CD4-positive, alpha-beta T cell (primary cell): ENCODE measurements around the gene DLL3. TPM values are rescaled to one million over a fixed set of nuclear protein-coding genes. Genes with fewer than 3 reads are reported as not detected.

Experiments used
- ATAC-seq: fragments of 200-7000 bp; cut with Tn5 transposase; one replicate; pipeline ENCODE4 v1.10.0; 2022; ENCODE audit warnings: mild to moderate bottlenecking; ENCODE audit not compliant: poor library complexity
- CTCF ChIA-PET: fragments of 350-600 bp; sonication (Branson Sonifier 250); formaldehyde crosslinking; loops from one replicate; lab custom pipeline; 2021; ENCODE audit warnings: antibody characterized with exemption, inconsistent platforms; lab: Charles Lee
- POLR2A ChIA-PET: fragments of 350-600 bp; sonication (Branson Sonifier 250); formaldehyde crosslinking; loops from one replicate; lab custom pipeline; 2021; ENCODE audit warnings: antibody characterized with exemption, inconsistent platforms; lab: Charles Lee
- DNase-seq, 14 experiments: peaks; one replicate each; pipeline ENCODE4 v3.0.0-alpha.2; 2013 to 2020; ENCODE audit warnings: mixed read lengths in 2 of 14
- H3K27ac ChIP-seq, 2 donors: one replicate each; pipeline versions ENCODE4 v1.5.1 to v1.7.0; 2013; ENCODE audit warnings: low read length in 2 of 2, low read depth in 1 of 2, mild to moderate bottlenecking in 1 of 2
- H3K27me3 ChIP-seq, 2 experiments: 1 replicate in 1 of 2; 2 replicates in 1 of 2; pipeline versions ENCODE4 v1.6.1 to v1.7.0; 2013; ENCODE audit warnings: low read length in 2 of 2, control low read depth in 1 of 2, mild to moderate bottlenecking in 1 of 2, moderate library complexity in 1 of 2; ENCODE audit not compliant: insufficient read depth in 2 of 2, control insufficient read depth in 1 of 2
- H3K36me3 ChIP-seq: one replicate; pipeline ENCODE4 v1.6.1; 2013; ENCODE audit warnings: low read length, control low read depth; ENCODE audit not compliant: insufficient read depth
- H3K4me1 ChIP-seq: one replicate; pipeline ENCODE4 v1.6.1; 2013; ENCODE audit warnings: low read length, control low read depth; ENCODE audit not compliant: insufficient read depth
- H3K4me3 ChIP-seq: one replicate; pipeline ENCODE4 v1.5.1; 2013; ENCODE audit warnings: mild to moderate bottlenecking, low read length, moderate library complexity
- H3K9me3 ChIP-seq, 2 experiments: 1 replicate in 1 of 2; 2 replicates in 1 of 2; pipeline versions ENCODE4 v1.6.1 to v1.7.0; 2013; ENCODE audit warnings: low read length in 2 of 2, mild to moderate bottlenecking in 2 of 2, control low read depth in 1 of 2, moderate library complexity in 1 of 2; ENCODE audit not compliant: control insufficient read depth in 1 of 2, insufficient read depth in 1 of 2
- H3K27ac Mint-ChIP-seq: one replicate; pipeline ENCODE4 v1.8.0; 2020; ENCODE audit warnings: mixed read lengths
- H3K27me3 Mint-ChIP-seq: one replicate; pipeline ENCODE4 v1.8.0; 2021; ENCODE audit warnings: mixed read lengths
- H3K36me3 Mint-ChIP-seq: one replicate; pipeline ENCODE4 v1.8.0; 2021; ENCODE audit warnings: low read depth, mixed read lengths
- H3K4me1 Mint-ChIP-seq: one replicate; pipeline ENCODE4 v1.8.0; 2021; ENCODE audit warnings: low read depth, mixed read lengths
- H3K4me3 Mint-ChIP-seq: one replicate; pipeline ENCODE4 v1.8.0; 2020; ENCODE audit warnings: mild to moderate bottlenecking, mixed read lengths
- H3K9me3 Mint-ChIP-seq: one replicate; pipeline ENCODE4 v1.8.0; 2020; ENCODE audit warnings: mixed read lengths
- intact Hi-C, 2 experiments: fragments of 100-400 bp; cut with DNase I in 1 of 2; cut with micrococcal nuclease in 1 of 2; formaldehyde crosslinking; loops; one replicate each; pipeline versions ENCODE4 v1.15.1 to v1.9.0; 2023 to 2025; cut with DNase I, micrococcal nuclease
- total RNA-seq, 174 experiments: library from RNA in 2 of 174; stranded (reverse) in 2 of 174; gene quantifications; one replicate each; pipeline ENCODE4 v1.2.3 and lab custom pipeline; 2021 to 2026
- TF ChIP-seq, protein P1 (sequence below): fragments of 200-600 bp; IDR thresholded peaks from one replicate; pipeline ENCODE4 v1.8.0; 2022; ENCODE audit warnings: antibody characterized with exemption, mild to moderate bottlenecking

DLL3 gene
- total RNA-seq, 2 experiments from 2014 or later = not detected

DNA sequence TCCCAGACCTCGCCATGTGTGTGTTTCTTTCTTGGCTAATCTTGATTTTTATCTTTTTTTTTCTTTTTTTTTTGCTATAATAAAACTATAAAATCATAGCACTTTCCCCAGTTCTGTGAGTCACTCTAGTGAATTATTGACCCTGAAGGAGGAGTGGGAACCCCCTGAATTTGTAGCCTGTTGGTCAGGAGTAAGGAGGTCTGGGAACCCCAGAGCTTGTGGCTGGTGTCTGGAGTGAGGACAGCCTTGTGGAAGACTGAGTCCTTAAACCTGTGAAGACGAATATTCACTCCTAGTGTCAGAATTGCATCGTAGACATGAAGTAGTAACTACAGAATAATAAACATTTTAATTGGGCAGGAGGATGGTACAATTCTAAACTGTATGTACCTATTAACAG is 26.5 kb downstream of the DLL3 start:
- DNase-seq (no peak), ATAC-seq (no peak)
- H3K27me3 ChIP-seq = no peaks in the 10 kb centered on the region
- H3K4me1 Mint-ChIP-seq = peaks cover 7% of the 10 kb centered on the region
- H3K27ac ChIP-seq = no peak overlapping the region
- peaks cover 4% of the 10 kb centered on the region for H3K36me3 Mint-ChIP-seq
- POLR2A ChIA-PET = no interaction called here
- H3K4me3 ChIP-seq = no peak overlapping the region
- no peaks in the 10 kb centered on the region for H3K27me3 Mint-ChIP-seq
- CTCF ChIA-PET = interaction anchor here (1.2 kb wide), 1 partner anchor 22 kb away, joined by 3 read pairs; no protein-coding TSS in a partner anchor
- intact Hi-C loops = no loop called here
- no peak overlapping the region for H3K4me3 Mint-ChIP-seq
- no peaks in the 10 kb centered on the region for H3K36me3 ChIP-seq
- H3K4me1 ChIP-seq = no peaks in the 10 kb centered on the region
- TF ChIP-seq, protein P1, sequence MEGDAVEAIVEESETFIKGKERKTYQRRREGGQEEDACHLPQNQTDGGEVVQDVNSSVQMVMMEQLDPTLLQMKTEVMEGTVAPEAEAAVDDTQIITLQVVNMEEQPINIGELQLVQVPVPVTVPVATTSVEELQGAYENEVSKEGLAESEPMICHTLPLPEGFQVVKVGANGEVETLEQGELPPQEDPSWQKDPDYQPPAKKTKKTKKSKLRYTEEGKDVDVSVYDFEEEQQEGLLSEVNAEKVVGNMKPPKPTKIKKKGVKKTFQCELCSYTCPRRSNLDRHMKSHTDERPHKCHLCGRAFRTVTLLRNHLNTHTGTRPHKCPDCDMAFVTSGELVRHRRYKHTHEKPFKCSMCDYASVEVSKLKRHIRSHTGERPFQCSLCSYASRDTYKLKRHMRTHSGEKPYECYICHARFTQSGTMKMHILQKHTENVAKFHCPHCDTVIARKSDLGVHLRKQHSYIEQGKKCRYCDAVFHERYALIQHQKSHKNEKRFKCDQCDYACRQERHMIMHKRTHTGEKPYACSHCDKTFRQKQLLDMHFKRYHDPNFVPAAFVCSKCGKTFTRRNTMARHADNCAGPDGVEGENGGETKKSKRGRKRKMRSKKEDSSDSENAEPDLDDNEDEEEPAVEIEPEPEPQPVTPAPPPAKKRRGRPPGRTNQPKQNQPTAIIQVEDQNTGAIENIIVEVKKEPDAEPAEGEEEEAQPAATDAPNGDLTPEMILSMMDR = no peak
- H3K9me3 ChIP-seq = no peaks in the 10 kb centered on the region
- no peak overlapping the region for H3K27ac Mint-ChIP-seq
- H3K9me3 Mint-ChIP-seq = no peaks in the 10 kb centered on the region

DNA sequence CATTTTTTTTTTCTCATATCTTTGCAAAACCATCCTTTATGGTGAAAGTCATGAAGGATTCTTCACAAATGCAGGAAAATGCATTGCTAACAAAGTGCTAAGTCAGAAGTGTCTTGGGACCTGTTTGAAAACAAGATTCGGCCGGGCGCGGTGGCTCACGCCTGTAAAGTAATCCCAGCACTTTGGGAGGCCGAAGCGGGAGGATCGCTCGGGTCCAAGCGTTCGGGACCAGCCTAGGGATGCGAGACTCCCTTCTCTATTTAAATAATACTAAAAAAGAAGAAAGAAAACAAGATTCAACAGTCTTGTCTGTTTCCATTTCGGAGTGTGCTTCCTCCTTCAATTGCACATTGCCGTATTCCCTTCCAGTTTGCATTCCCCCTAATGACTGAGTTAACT is 33.1 kb downstream of the DLL3 start:
- DNase-seq (no peak), ATAC-seq (no peak)
- H3K9me3 ChIP-seq = no peaks in the 10 kb centered on the region
- Mint-ChIP-seq H3K36me3 (peaks cover 8% of the 10 kb centered on the region), H3K9me3 (no peaks in the 10 kb centered on the region), H3K4me1 (peaks cover 35% of the 10 kb centered on the region), H3K27ac (peak overlapping the region; percentile 86), H3K27me3 (no peaks in the 10 kb centered on the region), H3K4me3 (peak overlapping the region; percentile 96)
- POLR2A ChIA-PET = interaction anchor here (0.9 to 2.9 kb wide), 7 partner anchors 8 to 124 kb away, joined by 3 to 17 read pairs (median 6); partner anchors contain the start of genes EID2, RPS16, SELENOV and SUPT5H
- CTCF ChIA-PET = interaction anchor here (0.8 to 2.2 kb wide), 11 partner anchors 10 to 410 kb away, joined by 3 to 17 read pairs (median 4); partner anchors contain the start of genes DLL3, PLEKHG2, SAMD4B and TIMM50
- H3K4me3 ChIP-seq = peak overlapping the region; percentile 79
- H3K36me3 ChIP-seq = no peaks in the 10 kb centered on the region
- no peak overlapping the region for H3K27ac ChIP-seq
- intact Hi-C loops = loop anchor here (1.0 to 10.0 kb wide), 9 partner anchors 58 to 420 kb away; partner anchors contain the start of genes SAMD4B (in 2 of the 2), MED29 (in 1 of the 2), PAF1 (in 1 of the 2) and PAK4 (in 1 of the 2)
- TF ChIP-seq, protein P1 = no peak
- peaks cover 15% of the 10 kb centered on the region for H3K4me1 ChIP-seq
- no peaks in the 10 kb centered on the region for H3K27me3 ChIP-seq

DNA sequence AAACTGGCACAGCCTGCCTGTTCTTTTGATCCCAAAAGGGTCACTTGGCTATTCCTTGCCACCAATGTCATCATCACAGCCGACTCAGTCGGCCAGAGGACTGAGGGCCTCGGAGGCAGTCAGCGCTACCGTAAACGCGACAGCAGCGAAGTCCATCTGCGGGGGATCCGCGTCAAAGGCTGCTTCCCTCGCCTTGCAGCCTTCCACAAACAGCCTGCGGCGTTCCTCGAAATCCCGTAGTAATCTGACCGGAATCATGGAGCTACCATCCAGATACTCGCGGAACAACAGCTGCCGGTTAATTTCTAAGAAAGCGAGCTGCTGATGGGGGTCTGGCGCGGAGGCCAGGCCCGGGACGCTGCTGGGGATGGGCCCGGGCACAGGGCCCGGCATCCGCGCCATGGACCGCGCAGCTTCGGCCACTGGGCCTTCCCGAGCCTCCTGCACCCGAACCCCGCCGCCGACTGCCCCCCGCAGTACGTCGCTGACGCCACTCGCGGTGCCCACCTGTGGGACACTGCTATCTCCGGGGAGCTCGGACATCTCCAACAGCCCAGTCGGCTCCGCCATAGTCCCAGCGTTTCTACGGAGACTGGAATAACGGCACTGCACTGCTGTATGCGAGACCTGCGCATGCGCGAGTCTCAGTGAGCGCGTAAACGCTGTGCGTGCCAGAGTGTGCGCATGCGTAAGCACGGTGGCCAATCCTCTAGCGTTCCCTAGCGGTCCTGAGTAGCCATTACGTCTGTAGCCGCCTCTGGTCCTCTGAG is 33.7 kb downstream of the DLL3 start, which contains the start of gene EID2B:
EID2B (minus strand) TSS at position 620 of the 770 bp plus-strand sequence; CDS start at position 570, 50 bp downstream.
- Histone ChIP-seq H3K27ac (peak within 1 kb of the TSS in 1 of 2 donors; percentile 74), H3K27me3 (no peaks in the 10 kb centered on the region), H3K9me3 (no peaks in the 10 kb centered on the region), H3K36me3 (no peaks in the 10 kb centered on the region), H3K4me3 (peak within 1 kb of the TSS; percentile 79), H3K4me1 (peaks cover 15% of the 10 kb centered on the region)
- ChIA-PET CTCF (interaction anchor here (0.6 to 2.2 kb wide), 16 partner anchors 8 to 410 kb away, joined by 3 to 17 read pairs (median 4); partner anchors contain the start of genes DLL3, PLEKHG2, SAMD4B and SELENOV), POLR2A (interaction anchor here (0.6 to 2.9 kb wide), 10 partner anchors 10 to 137 kb away, joined by 3 to 17 read pairs (median 5); partner anchors contain the start of genes RPS16, SELENOV, SUPT5H and TIMM50)
- H3K27me3 Mint-ChIP-seq = no peaks in the 10 kb centered on the region
- peak within 1 kb of the TSS; percentile 96 for H3K4me3 Mint-ChIP-seq
- TF ChIP-seq, protein P1 = peak; percentile 97
- DNase-seq (peak; percentile 87 to 99 (median 94)), ATAC-seq (peak; percentile 95)
- no peaks in the 10 kb centered on the region for H3K9me3 Mint-ChIP-seq
- intact Hi-C loops = loop anchor here (1.0 to 10.0 kb wide), 9 partner anchors 58 to 420 kb away; partner anchors contain the start of genes SAMD4B (in 2 of the 2), MED29 (in 1 of the 2), PAF1 (in 1 of the 2) and PAK4 (in 1 of the 2)
- H3K4me1 Mint-ChIP-seq = peaks cover 39% of the 10 kb centered on the region
- peaks cover 8% of the 10 kb centered on the region for H3K36me3 Mint-ChIP-seq
- H3K27ac Mint-ChIP-seq = peak within 1 kb of the TSS; percentile 86
